ENCODE measurements around the gene EEF1AKMT1.
"Not testable (repeated sequence)": the region's sequence is repeated elsewhere in the genome, so short reads cannot be mapped to it uniquely, and the experiment has no call there.

EEF1AKMT1 gene

DNA sequence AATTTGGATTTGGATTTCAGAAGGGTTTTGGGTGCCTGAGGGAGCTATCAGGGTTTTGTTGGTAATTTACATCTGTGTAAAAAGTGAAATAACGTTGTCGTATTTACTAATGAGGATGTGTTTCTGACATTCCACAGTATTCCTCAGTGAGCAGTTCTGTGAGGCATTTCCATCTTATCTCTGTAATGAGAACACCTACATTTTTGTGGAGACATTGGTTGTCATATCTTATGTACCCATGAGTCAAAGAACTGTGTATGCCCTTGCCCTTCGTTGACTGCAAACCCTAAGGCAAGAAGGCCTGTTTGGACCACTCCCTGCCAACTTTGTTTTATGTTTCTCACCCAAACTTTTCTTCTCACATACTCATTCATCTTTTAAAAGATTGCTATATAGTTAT is 84.5 kb downstream of the EEF1AKMT1 start:
- DNase-seq = no peak

DNA sequence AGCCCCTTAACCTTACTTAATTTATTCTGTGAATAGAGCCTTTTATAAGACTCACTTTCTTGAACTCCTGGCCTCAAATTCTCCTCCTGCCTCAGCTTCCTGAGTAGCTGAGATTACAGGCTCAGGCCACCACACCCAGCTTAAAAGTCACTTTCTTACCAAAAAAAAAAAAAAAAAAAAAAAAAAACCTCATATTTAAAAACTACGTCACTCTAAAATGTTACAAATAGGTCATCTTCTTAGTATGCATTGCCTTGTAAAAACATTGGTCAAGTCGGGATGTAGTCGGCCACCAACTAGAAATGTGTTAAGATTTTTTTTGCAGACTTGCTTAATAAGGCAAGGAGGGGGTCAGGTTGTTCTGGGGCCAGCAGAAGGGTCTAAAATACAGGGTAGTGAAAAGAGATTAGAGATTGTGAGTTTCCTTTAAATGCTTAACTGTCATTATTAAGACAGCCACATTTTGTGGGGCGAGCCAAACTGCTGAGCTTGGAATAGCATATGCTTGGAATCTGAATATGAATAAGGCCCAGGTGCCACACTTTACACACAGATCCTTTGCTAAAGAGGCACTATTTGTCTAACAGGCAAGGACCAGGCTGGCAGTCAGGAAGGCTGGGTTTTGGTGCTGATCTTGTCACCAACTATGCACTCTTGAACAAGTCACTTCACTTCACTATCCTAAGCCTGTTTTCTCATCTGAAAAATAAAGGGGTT is 86.7 kb downstream of the EEF1AKMT1 start:
- no peak for DNase-seq

DNA sequence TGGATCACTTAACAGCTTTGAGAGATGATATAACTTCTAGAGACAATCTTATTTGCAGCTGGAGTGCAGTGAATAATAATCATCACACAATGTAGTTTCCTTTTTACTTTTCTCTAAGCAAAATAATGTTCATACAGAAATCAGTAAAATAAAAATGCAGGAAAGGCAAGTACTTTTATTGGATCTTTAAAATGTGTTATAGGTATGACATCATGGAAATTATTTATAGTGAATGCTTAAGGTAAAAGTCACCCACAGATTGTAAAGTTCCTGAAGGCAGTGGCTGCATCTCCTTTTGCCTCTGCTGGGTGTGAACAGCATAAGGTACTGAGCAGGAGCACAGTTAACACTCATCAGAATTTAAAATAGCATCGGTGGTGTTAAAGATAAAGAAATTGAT is 87.6 kb downstream of the EEF1AKMT1 start:
- no peak for DNase-seq

DNA sequence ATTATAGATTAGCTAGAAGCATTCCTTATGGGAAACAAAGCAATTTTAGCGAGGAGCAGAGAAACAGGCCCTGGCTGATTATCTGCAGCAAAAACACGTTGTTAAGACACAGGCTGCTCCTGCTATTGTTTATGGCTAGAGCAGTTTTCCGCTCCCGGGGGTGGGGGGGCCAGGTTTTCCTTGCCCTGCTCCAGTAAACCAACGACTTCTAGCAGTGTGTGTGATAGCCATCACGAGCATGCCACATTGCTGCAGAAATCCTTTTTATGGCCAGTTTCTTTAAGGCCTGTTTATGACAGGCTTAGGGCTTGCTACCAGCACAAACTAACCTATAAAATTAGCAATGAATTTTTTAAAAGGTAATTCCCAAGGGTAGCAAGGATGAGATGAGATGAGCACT is 88.7 kb downstream of the EEF1AKMT1 start:
- peak; percentile 47 for DNase-seq

DNA sequence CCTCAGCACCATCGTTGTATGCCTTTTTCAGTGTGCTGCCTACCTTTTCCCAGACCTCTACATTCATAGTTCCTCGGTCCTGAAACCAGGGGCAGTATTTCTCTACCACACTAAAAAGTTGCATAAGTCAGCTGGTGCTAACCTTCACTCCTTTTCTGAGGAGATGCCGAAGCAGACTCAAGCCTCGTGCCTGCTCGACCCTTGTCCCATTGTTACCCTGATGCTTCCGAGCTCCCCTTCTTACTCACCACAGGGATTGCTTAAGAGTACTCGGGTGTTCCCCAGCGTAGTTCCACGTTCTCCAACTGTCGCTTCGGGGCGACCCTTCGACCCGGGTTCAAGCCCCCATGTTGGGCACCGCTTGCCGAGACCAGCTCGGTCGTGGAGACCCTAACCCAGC is 89.2 kb downstream of the EEF1AKMT1 start:
- peak; percentile 49 for DNase-seq

DNA sequence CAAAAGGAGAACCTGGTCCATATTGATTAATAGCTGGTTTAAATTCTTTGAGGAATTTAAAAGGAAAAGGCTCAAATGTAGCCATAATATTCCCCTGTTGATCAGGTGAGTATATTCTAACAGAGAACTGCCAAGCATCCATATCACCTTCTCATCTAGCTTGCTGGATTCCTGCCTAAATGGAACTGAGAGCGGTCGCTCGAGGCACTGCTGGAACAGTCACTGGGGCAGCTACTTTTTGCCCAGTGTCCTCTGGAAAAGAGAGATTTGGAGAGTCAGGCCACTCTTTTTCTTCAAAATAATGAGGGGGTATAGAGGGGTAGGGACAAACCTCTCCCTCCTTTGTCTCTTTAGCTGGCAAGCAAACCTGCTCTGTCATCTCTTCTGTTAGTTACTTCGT is 89.7 kb downstream of the EEF1AKMT1 start:
- peak; percentile 9 for DNase-seq

DNA sequence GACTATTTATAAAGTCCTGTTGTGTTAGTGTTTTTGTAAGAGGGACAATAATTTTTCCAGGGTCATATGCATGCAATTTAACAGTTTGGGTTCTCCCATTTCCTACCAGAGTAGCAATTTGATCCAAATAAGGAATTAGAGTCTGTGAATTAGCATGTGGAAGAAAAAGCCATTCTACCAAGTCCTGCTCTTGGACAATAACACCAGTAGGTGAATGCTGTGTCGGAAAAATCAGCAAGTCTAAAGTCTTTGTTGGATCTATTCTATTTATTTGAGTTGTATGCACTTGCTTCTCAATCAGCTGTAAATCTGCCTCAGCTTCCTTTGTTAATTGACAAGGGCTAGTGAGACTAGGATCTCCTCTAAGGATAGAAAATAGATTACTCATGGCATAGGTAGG is 91.7 kb downstream of the EEF1AKMT1 start:
- no peak for DNase-seq

DNA sequence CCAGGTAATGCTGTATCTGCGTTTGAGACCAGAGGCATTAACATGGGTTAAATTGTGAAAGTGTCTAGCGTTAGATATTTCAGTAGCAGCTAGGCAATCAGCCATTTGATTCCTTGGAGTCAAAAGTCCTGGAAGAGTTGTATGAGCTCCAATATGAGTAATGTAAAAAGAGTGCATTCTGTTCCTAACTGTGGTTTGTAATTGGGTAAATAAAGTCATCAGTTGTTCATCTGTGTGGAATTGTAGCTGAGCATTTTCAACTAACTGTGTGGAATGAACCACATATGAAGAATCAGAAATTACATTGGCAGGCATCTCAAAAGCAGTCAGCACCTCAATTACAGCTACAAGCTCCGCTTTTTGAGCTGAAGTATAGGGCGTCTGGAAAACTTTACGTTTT is 92.3 kb downstream of the EEF1AKMT1 start:
- DNase-seq = not testable (repeated sequence)

DNA sequence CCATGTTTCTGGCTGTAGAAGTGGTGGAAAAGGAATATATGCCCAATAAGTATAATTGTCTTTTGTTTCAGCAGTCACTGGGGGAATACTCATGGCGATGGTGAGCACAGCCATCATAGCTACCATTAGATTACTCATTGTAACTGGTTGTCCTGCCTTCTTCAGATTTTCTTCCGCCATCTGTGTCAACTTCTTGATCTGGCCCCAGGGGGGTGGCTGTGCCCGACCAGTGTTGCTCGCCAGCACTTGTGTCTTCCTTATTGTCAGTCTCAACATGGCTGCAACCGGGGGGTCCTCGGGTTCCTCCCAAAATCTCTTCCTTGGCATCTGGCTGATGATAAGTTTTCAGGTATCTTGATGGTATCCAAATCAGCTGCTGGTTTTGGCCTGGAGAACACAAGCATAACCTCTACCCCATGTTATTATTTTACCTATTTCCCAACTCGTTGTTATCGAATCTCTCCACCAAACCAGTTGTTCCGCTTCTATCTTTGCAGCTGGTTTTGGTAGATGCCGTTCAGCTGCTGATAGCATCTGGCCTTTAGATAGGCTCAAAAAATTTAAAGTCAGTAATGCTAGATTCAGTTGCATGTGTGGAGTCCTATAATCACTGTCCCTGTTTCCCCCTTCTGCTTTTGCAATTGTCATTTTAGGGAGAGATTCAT is 93.2 kb downstream of the EEF1AKMT1 start:
- no peak for DNase-seq

DNA sequence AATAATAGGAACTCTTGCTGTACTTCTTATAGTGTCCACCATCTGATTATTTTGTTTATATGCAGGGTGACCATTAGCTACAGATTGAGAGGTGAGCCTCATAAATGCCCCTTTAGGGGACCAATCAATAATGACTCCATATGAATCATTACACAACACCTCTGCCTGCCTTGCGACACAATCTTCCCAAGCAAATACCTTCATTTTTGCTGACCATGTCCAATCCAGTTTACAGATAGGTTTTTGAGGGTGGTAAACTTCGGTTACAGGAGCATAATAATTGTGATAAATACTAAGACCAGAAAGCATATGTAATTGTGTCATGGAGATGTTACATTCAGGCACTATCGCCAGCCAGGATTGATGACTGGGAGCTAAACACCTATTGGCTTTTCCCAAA is 93.9 kb downstream of the EEF1AKMT1 start:
- no peak for DNase-seq
